Panc1 (cell line): ENCODE data around the gene AMOTL1. TPM values are rescaled to one million over a fixed set of nuclear protein-coding genes. Genes with fewer than 3 reads are reported as not detected.

ENCODE experiments used
- ATAC-seq: fragments of 200-7000 bp; cut with Tn5 transposase; 2 replicates; pipeline ENCODE4 v1.9.1; 2020; ENCODE audit warnings: mild to moderate bottlenecking, moderate library complexity
- BruUV-seq: library from RNA; stranded (reverse); fragments of 400-500 nt; replicated peaks from 2 replicates; lab custom pipeline; 2021; lab: Mats Ljungman, UMichigan
- CTCF ChIA-PET: fragments of 300-600 bp; sonication (Branson Sonifier 250); formaldehyde crosslinking; loops from one replicate; lab custom pipeline; 2022; ENCODE audit warnings: antibody characterized with exemption; lab: Charles Lee
- POLR2A ChIA-PET: fragments of 300-600 bp; sonication (Branson Sonifier 250); formaldehyde crosslinking; loops from one replicate; lab custom pipeline; 2022; ENCODE audit warnings: antibody characterized with exemption; lab: Charles Lee
- DNase-seq: peaks from one replicate; pipeline ENCODE4 v3.0.0-alpha.2; 2010; ENCODE audit warnings: low read depth, low spot score
- H3K27ac ChIP-seq: 2 replicates; pipeline ENCODE4 v1.5.1; 2011; ENCODE audit warnings: mild to moderate bottlenecking, low read length, inconsistent platforms
- H3K27me3 ChIP-seq: fragments of 200-500 bp; sonication (Bioruptor generic); 2 replicates; pipeline ENCODE4 v1.6.0; 2014; ENCODE audit warnings: low read length, inconsistent platforms; ENCODE audit not compliant: control insufficient read depth, insufficient read depth
- H3K36me3 ChIP-seq: fragments of 200-500 bp; sonication (Bioruptor generic); 2 replicates; pipeline ENCODE4 v1.5.1; 2014; ENCODE audit warnings: inconsistent platforms, mild to moderate bottlenecking, low read length, moderate library complexity; ENCODE audit not compliant: control insufficient read depth, insufficient read depth
- H3K4me1 ChIP-seq: 2 replicates; pipeline ENCODE4 v1.5.1; 2011; ENCODE audit warnings: inconsistent platforms, mild to moderate bottlenecking, low read length, moderate library complexity; ENCODE audit not compliant: control insufficient read depth, insufficient read depth
- H3K4me3 ChIP-seq, 2 experiments: 2 replicates each; pipeline ENCODE4 v1.5.1; 2011 to 2012; ENCODE audit warnings: low read depth in 2 of 2, low read length in 2 of 2, mild to moderate bottlenecking in 2 of 2, inconsistent platforms in 1 of 2, moderate library complexity in 1 of 2
- H3K9me3 ChIP-seq: fragments of 200-500 bp; sonication (Bioruptor generic); 2 replicates; pipeline ENCODE4 v1.5.1; 2014; ENCODE audit warnings: low read depth, mild to moderate bottlenecking, inconsistent platforms, low read length, moderate library complexity; ENCODE audit not compliant: control insufficient read depth, insufficient read depth
- POLR2AphosphoS5 ChIP-seq: IDR thresholded peaks from 2 replicates; pipeline ENCODE4 v1.6.1; 2012; ENCODE audit warnings: mild to moderate bottlenecking, low read depth, low read length, moderate library complexity
- SIN3A ChIP-seq: IDR thresholded peaks from 2 replicates; pipeline ENCODE4 v1.6.1; 2012; ENCODE audit warnings: low read depth, mild to moderate bottlenecking, low read length, moderate library complexity, borderline replicate concordance; ENCODE audit not compliant: insufficient read depth
- TCF7L2 ChIP-seq: IDR thresholded peaks from 2 replicates; pipeline ENCODE4 v1.6.1; 2011; ENCODE audit warnings: mild to moderate bottlenecking, low read depth, low read length, inconsistent platforms
- in situ Hi-C: cut with HindIII; loops from 2 replicates; pipeline ENCODE4 v1.10.0; 2016; ENCODE audit warnings: low sequenced_read_pairs, low pct_unique_long_range_greater_than_20kb
- intact Hi-C: fragments of 100-400 bp; cut with micrococcal nuclease; formaldehyde crosslinking; loops from one replicate; pipeline ENCODE4 v1.10.0; 2022; ENCODE audit not compliant: unreplicated experiment
- total RNA-seq: library from RNA; stranded (reverse); gene quantifications from one replicate; pipeline ENCODE4 v1.2.1, GENCODE V29; 2021; ENCODE audit not compliant: unreplicated experiment
- TF ChIP-seq, protein P1 (sequence below): fragments of 450-650 bp; IDR thresholded peaks from 2 replicates; pipeline ENCODE4 v1.5.1; 2017; ENCODE audit warnings: mild to moderate bottlenecking
- TF ChIP-seq, protein P2 (sequence below), 2 experiments: IDR thresholded peaks; 2 replicates each; pipeline ENCODE4 v1.6.1; 2011 to 2012; ENCODE audit warnings: low read depth in 2 of 2, control low read depth in 1 of 2, low read length in 1 of 2, mild to moderate bottlenecking in 1 of 2, moderate library complexity in 1 of 2; ENCODE audit not compliant: insufficient read depth in 1 of 2

AMOTL1 gene
- total RNA-seq, 1 experiment from 2014 or later = 16.0 TPM

- Histone ChIP-seq H3K27ac (no peak overlapping the region), H3K36me3 (no peaks in the 10 kb centered on the region), H3K4me1 (no peaks in the 10 kb centered on the region), H3K9me3 (no peaks in the 10 kb centered on the region), H3K27me3 (no peaks in the 10 kb centered on the region), H3K4me3 (no peak overlapping the region)
- BruUV-seq = no TSS peak
- TF ChIP-seq, protein P1, sequence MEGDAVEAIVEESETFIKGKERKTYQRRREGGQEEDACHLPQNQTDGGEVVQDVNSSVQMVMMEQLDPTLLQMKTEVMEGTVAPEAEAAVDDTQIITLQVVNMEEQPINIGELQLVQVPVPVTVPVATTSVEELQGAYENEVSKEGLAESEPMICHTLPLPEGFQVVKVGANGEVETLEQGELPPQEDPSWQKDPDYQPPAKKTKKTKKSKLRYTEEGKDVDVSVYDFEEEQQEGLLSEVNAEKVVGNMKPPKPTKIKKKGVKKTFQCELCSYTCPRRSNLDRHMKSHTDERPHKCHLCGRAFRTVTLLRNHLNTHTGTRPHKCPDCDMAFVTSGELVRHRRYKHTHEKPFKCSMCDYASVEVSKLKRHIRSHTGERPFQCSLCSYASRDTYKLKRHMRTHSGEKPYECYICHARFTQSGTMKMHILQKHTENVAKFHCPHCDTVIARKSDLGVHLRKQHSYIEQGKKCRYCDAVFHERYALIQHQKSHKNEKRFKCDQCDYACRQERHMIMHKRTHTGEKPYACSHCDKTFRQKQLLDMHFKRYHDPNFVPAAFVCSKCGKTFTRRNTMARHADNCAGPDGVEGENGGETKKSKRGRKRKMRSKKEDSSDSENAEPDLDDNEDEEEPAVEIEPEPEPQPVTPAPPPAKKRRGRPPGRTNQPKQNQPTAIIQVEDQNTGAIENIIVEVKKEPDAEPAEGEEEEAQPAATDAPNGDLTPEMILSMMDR = no peak
- TF ChIP-seq TCF7L2 = no peak
- TF ChIP-seq, protein P2, sequence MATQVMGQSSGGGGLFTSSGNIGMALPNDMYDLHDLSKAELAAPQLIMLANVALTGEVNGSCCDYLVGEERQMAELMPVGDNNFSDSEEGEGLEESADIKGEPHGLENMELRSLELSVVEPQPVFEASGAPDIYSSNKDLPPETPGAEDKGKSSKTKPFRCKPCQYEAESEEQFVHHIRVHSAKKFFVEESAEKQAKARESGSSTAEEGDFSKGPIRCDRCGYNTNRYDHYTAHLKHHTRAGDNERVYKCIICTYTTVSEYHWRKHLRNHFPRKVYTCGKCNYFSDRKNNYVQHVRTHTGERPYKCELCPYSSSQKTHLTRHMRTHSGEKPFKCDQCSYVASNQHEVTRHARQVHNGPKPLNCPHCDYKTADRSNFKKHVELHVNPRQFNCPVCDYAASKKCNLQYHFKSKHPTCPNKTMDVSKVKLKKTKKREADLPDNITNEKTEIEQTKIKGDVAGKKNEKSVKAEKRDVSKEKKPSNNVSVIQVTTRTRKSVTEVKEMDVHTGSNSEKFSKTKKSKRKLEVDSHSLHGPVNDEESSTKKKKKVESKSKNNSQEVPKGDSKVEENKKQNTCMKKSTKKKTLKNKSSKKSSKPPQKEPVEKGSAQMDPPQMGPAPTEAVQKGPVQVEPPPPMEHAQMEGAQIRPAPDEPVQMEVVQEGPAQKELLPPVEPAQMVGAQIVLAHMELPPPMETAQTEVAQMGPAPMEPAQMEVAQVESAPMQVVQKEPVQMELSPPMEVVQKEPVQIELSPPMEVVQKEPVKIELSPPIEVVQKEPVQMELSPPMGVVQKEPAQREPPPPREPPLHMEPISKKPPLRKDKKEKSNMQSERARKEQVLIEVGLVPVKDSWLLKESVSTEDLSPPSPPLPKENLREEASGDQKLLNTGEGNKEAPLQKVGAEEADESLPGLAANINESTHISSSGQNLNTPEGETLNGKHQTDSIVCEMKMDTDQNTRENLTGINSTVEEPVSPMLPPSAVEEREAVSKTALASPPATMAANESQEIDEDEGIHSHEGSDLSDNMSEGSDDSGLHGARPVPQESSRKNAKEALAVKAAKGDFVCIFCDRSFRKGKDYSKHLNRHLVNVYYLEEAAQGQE (IDR thresholded peaks at IDR 0.05; ENCODE audit: insufficient read depth in 1 of 2, low read depth in 2 of 2, low read length in 1 of 2) = no peak
- TF ChIP-seq SIN3A = no peak
- TF ChIP-seq POLR2AphosphoS5 = no peak
- in situ Hi-C loops (no loop called here), intact Hi-C loops (no loop called here)
- no peak for DNase-seq
- ATAC-seq = no peak
- CTCF ChIA-PET = no interaction called here
- POLR2A ChIA-PET = no interaction called here
Measured at GRCh38 chr11:94828088-94828487, 59.9 kb downstream of the AMOTL1 start.

DNA sequence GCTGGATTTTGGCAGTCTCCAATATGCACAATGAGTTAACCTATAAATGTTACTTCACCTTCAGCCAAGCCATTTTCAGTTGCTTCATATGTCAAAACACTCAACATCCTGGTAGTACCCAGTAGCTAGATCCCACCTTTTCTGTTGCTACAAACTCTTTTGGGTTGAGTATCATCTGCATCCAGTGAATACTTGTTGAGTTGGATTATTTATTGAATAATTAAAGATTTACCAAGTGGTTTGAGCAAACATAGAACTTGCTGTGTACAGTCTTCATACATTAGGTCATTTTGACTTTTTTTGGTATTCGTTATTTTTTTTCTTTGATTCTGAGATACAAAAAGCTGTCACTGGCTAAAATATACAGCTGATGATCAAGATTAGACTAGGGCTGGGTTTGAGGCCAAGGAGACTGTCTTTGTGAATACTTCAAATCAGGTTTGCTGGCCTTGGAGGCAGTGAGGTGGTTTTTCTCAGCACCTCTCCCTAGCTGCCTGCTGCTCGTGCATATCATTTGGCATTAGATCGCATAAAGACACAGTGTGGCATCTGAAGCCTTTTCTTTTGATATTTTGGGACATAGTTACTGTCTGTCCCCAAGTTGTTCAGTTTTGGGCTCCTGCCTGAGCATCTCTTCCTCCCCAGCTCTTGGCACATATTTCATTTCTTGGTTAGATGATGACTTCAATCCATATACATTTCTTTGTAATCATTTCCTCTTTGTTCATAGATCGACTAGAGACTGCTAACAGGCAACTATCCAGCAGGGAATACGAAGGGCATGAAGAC, 62.8 kb downstream of the AMOTL1 start:
- Histone ChIP-seq H3K4me3 (no peak overlapping the region), H3K9me3 (no peaks in the 10 kb centered on the region), H3K27me3 (no peaks in the 10 kb centered on the region), H3K36me3 (no peaks in the 10 kb centered on the region), H3K27ac (no peak overlapping the region), H3K4me1 (no peaks in the 10 kb centered on the region)
- TF ChIP-seq, protein P1 = no peak
- TF ChIP-seq SIN3A (no peak), POLR2AphosphoS5 (no peak), TCF7L2 (no peak)
- TF ChIP-seq, protein P2 (IDR thresholded peaks at IDR 0.05; ENCODE audit: insufficient read depth in 1 of 2, low read depth in 2 of 2, low read length in 1 of 2) = no peak
- in situ Hi-C loops (no loop called here), intact Hi-C loops (no loop called here)
- ChIA-PET POLR2A (no interaction called here), CTCF (no interaction called here)
- ATAC-seq (no peak), DNase-seq (no peak)
- BruUV-seq = no TSS peak
